ENCODE measurements around the gene INPP4A. TPM values are rescaled to one million over a fixed set of nuclear protein-coding genes. Genes with fewer than 3 reads are reported as not detected.
A peak's percentile ranks its signal among the peaks of the same experiment; 100 is the strongest.

INPP4A gene
- total and polyA plus RNA-seq, 8 donors, result 4.0 to 13.4 (median 7.3) TPM

DNA sequence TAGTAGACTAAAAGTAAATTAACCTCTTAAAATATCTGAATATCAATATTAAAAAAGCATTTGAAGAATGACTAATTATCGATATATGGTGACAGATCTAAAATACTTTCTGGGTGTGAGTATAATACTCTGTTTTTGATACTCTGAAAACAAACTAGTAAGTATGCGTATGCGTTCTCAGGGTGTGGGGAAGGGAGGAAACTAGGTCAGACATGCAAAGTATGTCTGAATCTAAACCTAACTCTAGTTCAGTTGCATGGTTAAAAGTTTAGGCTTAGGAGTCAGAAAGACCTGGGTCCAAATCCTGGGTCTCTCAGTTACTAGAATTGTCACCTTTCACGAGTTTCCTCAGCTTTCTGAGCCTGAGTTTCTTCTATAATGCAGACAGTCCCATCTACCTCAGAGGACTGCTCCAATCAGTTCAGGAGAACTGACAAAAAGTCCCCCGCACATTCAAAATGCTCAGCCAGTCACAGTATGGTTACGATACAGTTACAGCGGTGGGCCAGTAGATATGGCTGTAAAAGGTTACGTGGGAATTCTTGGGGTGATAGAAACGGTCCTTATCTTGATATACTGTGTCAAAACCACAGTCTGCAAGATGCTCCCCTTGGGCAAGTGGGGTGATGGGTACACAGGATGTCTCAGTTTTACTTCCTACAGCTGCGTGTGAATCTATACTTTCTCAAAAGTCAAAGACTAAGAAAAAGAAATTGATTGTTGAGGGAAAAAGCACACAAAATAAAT, 192.9 kb downstream of the INPP4A start:
- DNase-seq, result no peak
- 86 to 87% methylated on average over 10 of the region's 10 CpGs for WGBS, 2 donors
- peaks cover 0 to 73% (median 30%) of the 10 kb centered on the region in 3 donors for H3K36me3 ChIP-seq
- TF ChIP-seq, protein P1, sequence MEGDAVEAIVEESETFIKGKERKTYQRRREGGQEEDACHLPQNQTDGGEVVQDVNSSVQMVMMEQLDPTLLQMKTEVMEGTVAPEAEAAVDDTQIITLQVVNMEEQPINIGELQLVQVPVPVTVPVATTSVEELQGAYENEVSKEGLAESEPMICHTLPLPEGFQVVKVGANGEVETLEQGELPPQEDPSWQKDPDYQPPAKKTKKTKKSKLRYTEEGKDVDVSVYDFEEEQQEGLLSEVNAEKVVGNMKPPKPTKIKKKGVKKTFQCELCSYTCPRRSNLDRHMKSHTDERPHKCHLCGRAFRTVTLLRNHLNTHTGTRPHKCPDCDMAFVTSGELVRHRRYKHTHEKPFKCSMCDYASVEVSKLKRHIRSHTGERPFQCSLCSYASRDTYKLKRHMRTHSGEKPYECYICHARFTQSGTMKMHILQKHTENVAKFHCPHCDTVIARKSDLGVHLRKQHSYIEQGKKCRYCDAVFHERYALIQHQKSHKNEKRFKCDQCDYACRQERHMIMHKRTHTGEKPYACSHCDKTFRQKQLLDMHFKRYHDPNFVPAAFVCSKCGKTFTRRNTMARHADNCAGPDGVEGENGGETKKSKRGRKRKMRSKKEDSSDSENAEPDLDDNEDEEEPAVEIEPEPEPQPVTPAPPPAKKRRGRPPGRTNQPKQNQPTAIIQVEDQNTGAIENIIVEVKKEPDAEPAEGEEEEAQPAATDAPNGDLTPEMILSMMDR (IDR thresholded peaks at IDR 0.05), result no peak
- FAIRE-seq, result peak; percentile 49
- ATAC-seq, result no peak
- H3K27ac ChIP-seq, result no peak overlapping the region
- H3K9me3 ChIP-seq, result no peaks in the 10 kb centered on the region
- no peak overlapping the region for H3K4me3 ChIP-seq
- H3K27me3 ChIP-seq, result no peaks in the 10 kb centered on the region
- intact Hi-C loops (cut with DNase I), result no loop called here
- no peaks in the 10 kb centered on the region for H3K4me1 ChIP-seq

DNA sequence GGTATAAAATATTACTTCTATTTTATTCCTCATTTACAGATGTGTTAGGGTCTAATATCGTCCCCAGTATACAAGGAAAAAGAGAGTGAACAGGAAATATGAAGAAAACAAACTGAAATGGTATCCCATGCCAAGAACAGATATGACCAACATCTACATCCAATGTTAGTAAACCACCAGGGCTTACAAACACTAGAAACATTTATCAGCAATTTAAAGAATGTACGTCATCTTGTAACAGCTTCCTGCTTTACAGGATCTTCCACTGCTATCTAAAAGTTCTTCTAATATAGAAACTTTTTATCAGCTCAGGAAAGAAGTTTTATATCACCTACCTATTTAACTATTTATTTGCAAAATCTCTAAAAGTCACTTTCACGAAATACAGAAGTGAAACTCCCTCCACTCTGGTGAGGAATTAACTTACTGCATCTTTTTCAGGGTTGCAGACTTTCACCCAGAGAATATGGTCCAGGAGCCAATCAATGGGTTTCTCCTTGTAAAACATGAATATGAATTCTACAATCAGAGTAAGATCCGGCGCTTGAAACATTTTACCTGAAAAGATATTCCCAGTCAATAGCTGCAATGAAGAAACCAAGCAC, 198.9 kb downstream of the INPP4A start:
- WGBS, 2 donors, result 87 to 88% methylated on average over 5 of the region's 5 CpGs
- DNase-seq (no peak), ATAC-seq (no peak), FAIRE-seq (no peak)
- Histone ChIP-seq H3K27me3 (no peaks in the 10 kb centered on the region), H3K36me3 (peaks cover 0 to 45% (median 10%) of the 10 kb centered on the region in 3 donors), H3K4me1 (no peaks in the 10 kb centered on the region), H3K4me3 (no peak overlapping the region), H3K27ac (no peak overlapping the region), H3K9me3 (no peaks in the 10 kb centered on the region)
- intact Hi-C loops (cut with DNase I), result loop anchor here in 1 of 3 donors (10.0 kb wide), 1 partner anchor 191 kb away; no protein-coding TSS in a partner anchor
- TF ChIP-seq, protein P1 (IDR thresholded peaks at IDR 0.05), result no peak

Other genes starting within 250 kb of the INPP4A start
- gene CNGA3, start 98.4 kb upstream of the INPP4A start, total RNA-seq, result under 1 TPM; 0.09 to 0.59 (median 0.25) TPM
- gene CNGA3, start 98.4 kb upstream of the INPP4A start, polyA plus RNA-seq, result 1 to 10 TPM in 1 of 2 donors, under 1 TPM in 1; 0.23 to 1.5 TPM
- 10 to 100 TPM in 4 of 6 donors, 1 to 10 TPM in 2; 9.3 to 16.8 (median 10.6) TPM for gene COA5, start 163.7 kb downstream of the INPP4A start, total RNA-seq
- 10 to 100 TPM; 26.0 to 41.0 TPM for gene COA5, start 163.7 kb downstream of the INPP4A start, polyA plus RNA-seq
- gene UNC50, start 163.7 kb downstream of the INPP4A start, total RNA-seq, result 10 to 100 TPM; 11.9 to 23.3 (median 15.1) TPM
- 10 to 100 TPM; 22.9 to 38.1 TPM for gene UNC50, start 163.7 kb downstream of the INPP4A start, polyA plus RNA-seq

Data from pancreas (tissue), 10 donors.